ENCODE data around the gene DCK. TPM values are rescaled to one million over a fixed set of nuclear protein-coding genes. Genes with fewer than 3 reads are reported as not detected.
A peak's percentile ranks its signal among the peaks of the same experiment; 100 is the strongest.

The DCK gene
- total and polyA plus RNA-seq, 2 of the 4 experiments (the other 2 are of a cell fraction), result 7.0 to 8.9 TPM

GRCh38 chr4:71025654-71026053, 32.2 kb downstream of the DCK start:
- ChIA-PET POLR2A (ENCODE audit: unreplicated experiment) (no interaction called here), CTCF (no interaction called here)
- H4K5ac ChIP-seq (ENCODE audit: low read depth, low read length), result no peak overlapping the region
- dilution Hi-C loops (cut with HindIII; ENCODE audit: low sequenced_read_pairs, unreplicated experiment) (no loop called here), intact Hi-C loops (cut with micrococcal nuclease) (no loop called here), in situ Hi-C loops (cut with MboI; ENCODE audit: low sequenced_read_pairs) (loop anchor here (25.0 kb wide), 1 partner anchor 537 kb away; no protein-coding TSS in a partner anchor)
- peaks cover 2% of the 10 kb centered on the region for H3K4me1 ChIP-seq (ENCODE audit: control insufficient read depth, insufficient read depth, low read length)
- no peak overlapping the region for H4K8ac ChIP-seq (ENCODE audit: low read depth in 2 of 2, low read length in 2 of 2)
- no peak overlapping the region for H3K14ac ChIP-seq (replicated peaks; ENCODE audit: low read depth, low read length)
- BruUV-seq (replicated peaks), result no TSS peak
- H3K9ac ChIP-seq (ENCODE audit: low read depth, low read length), result no peak overlapping the region
- no peak overlapping the region for H3K4me3 ChIP-seq (ENCODE audit: insufficient read depth, low read depth, low read length)
- H3K4ac ChIP-seq (ENCODE audit: low read depth, low read length), result no peak overlapping the region
- H3K23ac ChIP-seq (ENCODE audit: low read depth, low read length), result no peak overlapping the region
- H3K27ac ChIP-seq (ENCODE audit: insufficient read depth, low read length), result peak overlapping the region; percentile 37; the same call in 1 of the 2 replicates
- ATAC-seq (ENCODE audit: low read depth), result peak; percentile 54
- H3K56ac ChIP-seq (ENCODE audit: extremely low read depth, insufficient read depth, low read length), result no peak overlapping the region
- H3K9me1 ChIP-seq (ENCODE audit: insufficient read depth, low read length), result no peaks in the 10 kb centered on the region
- no peaks in the 10 kb centered on the region for H3K27me3 ChIP-seq (ENCODE audit: control insufficient read depth, insufficient read depth, low read length)
- no peaks in the 10 kb centered on the region for H3K9me3 ChIP-seq (ENCODE audit: control insufficient read depth, insufficient read depth, low read length)
- TF ChIP-seq RAD21 (IDR thresholded peaks at IDR 0.05; ENCODE audit: low read length) (no peak), POLR2A (IDR thresholded peaks at IDR 0.05; ENCODE audit: low read depth, low read length) (no peak), FOS (IDR thresholded peaks at IDR 0.05; ENCODE audit: low read depth, low read length) (no peak), USF2 (IDR thresholded peaks at IDR 0.05; ENCODE audit: low read depth, low read length) (no peak), NFE2L2 (IDR thresholded peaks at IDR 0.05; ENCODE audit: low read depth, low read length) (no peak), MAFK (IDR thresholded peaks at IDR 0.05; ENCODE audit: low read depth, low read length) (no peak), MAZ (IDR thresholded peaks at IDR 0.05; ENCODE audit: borderline replicate concordance, low read depth, low read length) (no peak)
- no peak for DNase-seq
- WGBS, 2 experiments (ENCODE audit: extremely low coverage in 2 of 2, insufficient read length in 1 of 2), result no CpG with 5 or more reads among the region's 3 CpGs
- peaks cover 11 to 26% of the 10 kb centered on the region in 2 experiments for H3K79me1 ChIP-seq (ENCODE audit: low read depth in 1 of 2, low read length in 2 of 2)
- H2AFZ ChIP-seq (replicated peaks; ENCODE audit: low read length, poor library complexity), result no peak overlapping the region
- H2BK5ac ChIP-seq (ENCODE audit: low read depth, low read length, poor library complexity, severe bottlenecking), result peak overlapping the region; percentile 78
- H2AK9ac ChIP-seq (replicated peaks; ENCODE audit: low read depth, low read length, poor library complexity), result no peak overlapping the region
- peaks cover 3% of the 10 kb centered on the region for H3K36me3 ChIP-seq (ENCODE audit: control insufficient read depth, insufficient read depth, low read length)
- peak overlapping the region; percentile 59; the same call in 1 of the 2 replicates for H3K18ac ChIP-seq (ENCODE audit: low read depth, low read length)
- no peaks in the 10 kb centered on the region for H4K20me1 ChIP-seq (ENCODE audit: insufficient read depth, low read length)
- H2AK5ac ChIP-seq (ENCODE audit: low read depth, low read length), result no peak overlapping the region
- H2BK20ac ChIP-seq (ENCODE audit: low read depth, low read length), result no peak overlapping the region
- H2BK15ac ChIP-seq (ENCODE audit: low read depth, low read length), result no peak overlapping the region
- H3K4me2 ChIP-seq (ENCODE audit: low read depth, low read length), result peak overlapping the region; percentile 72
- no peak overlapping the region for H4K91ac ChIP-seq (ENCODE audit: insufficient read depth, low read depth, low read length)
- H2BK120ac ChIP-seq (ENCODE audit: low read depth, low read length), result no peak overlapping the region; the same call in 1 of the 2 replicates
